Stimulated activated CD8-positive, alpha-beta memory T cell treated with anti-CD3 and anti-CD28 coated beads, Interleukin-4, amount 100 ng/mL, for 24 hours (primary cell): ENCODE measurements around the gene RPL28.

Experiments used
- DNase-seq: peaks from one replicate; pipeline ENCODE4 v3.0.0-alpha.2; 2020; ENCODE audit warnings: low read depth

The RPL28 gene

GRCh38 chr19:55451163-55451964, 65.6 kb downstream of the RPL28 start:
- no peak for DNase-seq

DNA sequence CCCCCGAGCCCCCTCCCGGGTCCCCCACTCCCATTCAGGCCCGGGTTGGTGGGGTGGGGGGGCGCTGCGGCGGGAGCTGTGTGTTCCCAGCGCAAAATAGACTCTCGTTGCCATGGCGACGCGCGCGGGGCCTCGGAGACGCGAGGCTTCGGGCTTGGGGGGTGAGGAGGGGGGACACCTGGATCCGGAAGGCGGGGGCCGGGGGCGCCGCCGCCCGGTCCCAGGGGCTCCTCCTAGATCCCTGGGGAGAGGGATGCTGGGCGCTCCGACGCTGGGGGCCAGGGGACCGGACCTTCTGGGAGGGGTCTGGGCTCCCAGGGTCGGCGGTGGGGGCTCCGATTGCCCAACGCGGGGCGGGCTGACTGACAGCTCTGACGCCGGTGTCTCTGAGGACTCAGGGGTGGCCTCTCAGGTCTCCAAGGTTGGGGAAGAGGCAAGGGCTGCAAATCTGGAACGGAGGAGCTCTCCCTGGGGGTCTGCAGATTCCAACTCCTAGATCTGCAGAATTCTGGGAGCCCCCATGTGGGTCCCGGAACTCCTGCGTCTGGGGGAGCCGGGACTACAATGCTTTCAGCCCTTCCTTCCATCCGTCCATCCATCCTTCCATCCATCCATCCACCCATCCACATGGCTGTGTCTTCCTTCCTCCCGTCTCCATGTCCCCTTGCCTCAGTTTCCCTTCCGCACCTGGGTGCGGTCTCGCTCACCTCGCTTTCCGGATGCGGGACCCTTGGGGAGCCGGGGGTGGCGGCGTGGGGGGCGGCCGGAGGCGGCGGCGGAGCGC, 66.4 kb downstream of the RPL28 start:
- DNase-seq: no peak
